H1 (cell line): ENCODE measurements around the gene MYORG. TPM values are rescaled to one million over a fixed set of nuclear protein-coding genes. Genes with fewer than 3 reads are reported as not detected.
A peak's percentile ranks its signal among the peaks of the same experiment; 100 is the strongest.

Experiments used
- CTCF ChIA-PET: fragments of 300-600 bp; sonication (Branson Sonifier 250); formaldehyde crosslinking; loops from one replicate; lab custom pipeline; 2021; ENCODE audit not compliant: partially characterized antibody; lab: Charles Lee
- POLR2A ChIA-PET: fragments of 300-600 bp; sonication (Branson Sonifier 250); formaldehyde crosslinking; loops from one replicate; lab custom pipeline; 2021; ENCODE audit warnings: inconsistent platforms; ENCODE audit not compliant: partially characterized antibody; lab: Charles Lee
- DNase-seq, 2 experiments: peaks; one replicate each; pipeline versions ENCODE4 v3.0.0 to v3.0.0-alpha.2; 2010 to 2022; ENCODE audit warnings: low spot score in 2 of 2, low read depth in 1 of 2, mixed read lengths in 1 of 2
- FAIRE-seq: peaks from 2 replicates; lab custom pipeline; 2011; peaks lifted over from hg19 to GRCh38; lab: Jason Lieb, UNC
- H2AFZ ChIP-seq: 2 replicates; pipeline ENCODE4 v1.8.1; 2012; ENCODE audit warnings: low read length, inconsistent platforms
- H2AK5ac ChIP-seq: 2 replicates; pipeline ENCODE4 v1.6.1; 2013; ENCODE audit warnings: low read depth, low read length
- H2BK120ac ChIP-seq: replicated peaks from 2 replicates; pipeline ENCODE3; 2013; ENCODE audit warnings: low read depth, low read length, inconsistent platforms
- H2BK12ac ChIP-seq: 2 replicates; pipeline ENCODE4 v1.6.1; 2013; ENCODE audit warnings: low read depth, low read length
- H2BK15ac ChIP-seq: 2 replicates; pipeline ENCODE4 v1.6.1; 2013; ENCODE audit warnings: low read length
- H2BK20ac ChIP-seq: 2 replicates; pipeline ENCODE4 v1.6.1; 2013; ENCODE audit warnings: low read length
- H2BK5ac ChIP-seq: 2 replicates; pipeline ENCODE4 v1.6.1; 2013; ENCODE audit warnings: low read depth, low read length
- H3K14ac ChIP-seq: 2 replicates; pipeline ENCODE4 v1.6.1; 2013; ENCODE audit warnings: inconsistent platforms; ENCODE audit not compliant: insufficient read length
- H3K18ac ChIP-seq: 2 replicates; pipeline ENCODE4 v1.6.1; 2013; ENCODE audit warnings: low read length; ENCODE audit errors: extremely low read depth
- H3K23ac ChIP-seq: 2 replicates; pipeline ENCODE4 v1.6.1; 2013; ENCODE audit warnings: inconsistent platforms; ENCODE audit not compliant: insufficient read length
- H3K23me2 ChIP-seq: 2 replicates; pipeline ENCODE4 v1.6.1; 2013; ENCODE audit warnings: low read depth, low read length
- H3K27ac ChIP-seq: 2 replicates; pipeline ENCODE4 v1.6.1; 2011; ENCODE audit warnings: low read depth, low read length, inconsistent platforms
- H3K27me3 ChIP-seq, 4 experiments: replicated peaks in 1 of 4; 1 replicate in 1 of 4; 2 replicates in 3 of 4; pipeline versions ENCODE4 v1.6.1 to v1.8.1; 2011 to 2013; ENCODE audit warnings: low read length in 3 of 4, mild to moderate bottlenecking in 3 of 4, inconsistent platforms in 2 of 4, mixed read lengths in 2 of 4, moderate library complexity in 1 of 4; ENCODE audit not compliant: control insufficient read depth in 3 of 4, insufficient read depth in 3 of 4; ENCODE audit errors: extremely low read depth in 1 of 4
- H3K36me3 ChIP-seq, 4 experiments: 2 replicates each; pipeline versions ENCODE4 v1.6.1 to v1.8.1; 2011 to 2013; ENCODE audit warnings: mild to moderate bottlenecking in 4 of 4, low read length in 3 of 4, moderate library complexity in 2 of 4, control low read depth in 1 of 4, inconsistent platforms in 1 of 4; ENCODE audit not compliant: insufficient read depth in 4 of 4, control insufficient read depth in 2 of 4
- H3K4ac ChIP-seq: replicated peaks from 2 replicates; pipeline ENCODE3; 2013; ENCODE audit warnings: low read length, low read depth, mixed read lengths, inconsistent platforms; ENCODE audit not compliant: insufficient read length
- H3K4me1 ChIP-seq, 4 experiments: replicated peaks in 1 of 4; 1 replicate in 1 of 4; 2 replicates in 3 of 4; pipeline versions ENCODE4 v1.6.1 to v1.8.1; 2011 to 2013; ENCODE audit warnings: low read length in 3 of 4, inconsistent platforms in 2 of 4, mixed read lengths in 1 of 4; ENCODE audit not compliant: insufficient read depth in 4 of 4, control insufficient read depth in 3 of 4
- H3K4me2 ChIP-seq, 2 experiments: 2 replicates each; pipeline versions ENCODE4 v1.6.1 to v1.8.1; 2011 to 2013; ENCODE audit warnings: low read depth in 2 of 2, low read length in 2 of 2, control low read depth in 1 of 2, inconsistent platforms in 1 of 2, mild to moderate bottlenecking in 1 of 2; ENCODE audit not compliant: insufficient read depth in 1 of 2
- H3K4me3 ChIP-seq, 4 experiments: fragments of 200-600, 300-600 bp in 1 of 4; sonication (generic), shearing (Covaris generic), sonication (Bioruptor Twin) in 1 of 4; 2 replicates each; pipeline versions ENCODE4 v1.5.1 to v1.8.1; 2011 to 2016; ENCODE audit warnings: low read length in 4 of 4, low read depth in 3 of 4, control low read depth in 2 of 4, inconsistent platforms in 2 of 4, mild to moderate bottlenecking in 2 of 4, mixed read lengths in 1 of 4, moderate library complexity in 1 of 4; ENCODE audit not compliant: insufficient read depth in 2 of 4; ENCODE audit errors: extremely low read depth in 1 of 4
- H3K56ac ChIP-seq: replicated peaks from 2 replicates; pipeline ENCODE3; 2013; ENCODE audit warnings: low read depth, mild to moderate bottlenecking, mixed read lengths, low read length, inconsistent platforms; ENCODE audit not compliant: insufficient read length
- H3K79me1 ChIP-seq: 2 replicates; pipeline ENCODE4 v1.6.1; 2013; ENCODE audit warnings: low read depth, low read length, control low read depth
- H3K79me2 ChIP-seq, 2 experiments: 2 replicates each; pipeline versions ENCODE4 v1.6.1 to v1.8.1; 2012 to 2013; ENCODE audit warnings: low read length in 2 of 2, mild to moderate bottlenecking in 2 of 2, inconsistent platforms in 1 of 2; ENCODE audit not compliant: insufficient read depth in 2 of 2, control insufficient read depth in 1 of 2
- H3K9ac ChIP-seq, 4 experiments: replicated peaks in 1 of 4; 1 replicate in 1 of 4; 2 replicates in 3 of 4; pipeline versions ENCODE4 v1.6.1 to v1.8.1; 2011 to 2013; ENCODE audit warnings: low read depth in 3 of 4, low read length in 3 of 4, control low read depth in 2 of 4, mild to moderate bottlenecking in 2 of 4, moderate library complexity in 2 of 4, inconsistent platforms in 1 of 4; ENCODE audit errors: extremely low read depth in 1 of 4
- H3K9me3 ChIP-seq, 2 experiments: 2 replicates each; pipeline versions ENCODE4 v1.6.1 to v1.8.1; 2012 to 2013; ENCODE audit warnings: mild to moderate bottlenecking in 2 of 2, moderate library complexity in 2 of 2, control low read depth in 1 of 2, inconsistent platforms in 1 of 2, low read depth in 1 of 2, low read length in 1 of 2, mixed read lengths in 1 of 2; ENCODE audit not compliant: insufficient read depth in 2 of 2
- H4K20me1 ChIP-seq, 2 experiments: replicated peaks in 1 of 2; 2 replicates each; pipeline versions ENCODE3 to v1.8.1; 2011 to 2013; ENCODE audit warnings: inconsistent platforms in 2 of 2, low read length in 2 of 2, mild to moderate bottlenecking in 1 of 2; ENCODE audit not compliant: insufficient read depth in 2 of 2, control insufficient read depth in 1 of 2
- H4K5ac ChIP-seq: 2 replicates; pipeline ENCODE4 v1.6.1; 2013; ENCODE audit warnings: low read length, low read depth, mixed read lengths, inconsistent platforms; ENCODE audit not compliant: insufficient read length
- H4K8ac ChIP-seq: 2 replicates; pipeline ENCODE4 v1.8.0; 2013; ENCODE audit warnings: mild to moderate bottlenecking, moderate library complexity, low read length, inconsistent platforms; ENCODE audit not compliant: insufficient read depth; ENCODE audit errors: extremely low read depth
- H4K91ac ChIP-seq: replicated peaks from 2 replicates; pipeline ENCODE3; 2013; ENCODE audit warnings: low read length, mixed read lengths, inconsistent platforms; ENCODE audit not compliant: insufficient read length
- CBX8 ChIP-seq: fragments of 300-800, 300-1000 bp; sonication (generic); IDR thresholded peaks from 2 replicates; pipeline ENCODE4 v1.7.1; 2016; ENCODE audit warnings: low read depth, low read length, borderline replicate concordance
- CEBPB ChIP-seq: IDR thresholded peaks from 2 replicates; pipeline ENCODE4 v1.6.1; 2012; ENCODE audit warnings: low read depth, low read length
- CHD1 ChIP-seq: IDR thresholded peaks from 2 replicates; pipeline ENCODE4 v1.6.1; 2012; ENCODE audit warnings: low read depth, low read length, improper control_type of control experiment
- JUND ChIP-seq: IDR thresholded peaks from 2 replicates; pipeline ENCODE4 v1.6.1; 2011; ENCODE audit warnings: mild to moderate bottlenecking, improper control_type of control experiment, low read length
- KDM1A ChIP-seq: fragments of 200-600, 300-600 bp; sonication (generic); IDR thresholded peaks from 2 replicates; pipeline ENCODE4 v1.7.1; 2016; ENCODE audit warnings: mild to moderate bottlenecking, low read length, borderline replicate concordance
- MAFK ChIP-seq: IDR thresholded peaks from 2 replicates; pipeline ENCODE4 v1.6.1; 2012; ENCODE audit warnings: low read depth, mild to moderate bottlenecking, improper control_type of control experiment, low read length
- MAX ChIP-seq: IDR thresholded peaks from 2 replicates; pipeline ENCODE4 v1.6.1; 2012; ENCODE audit warnings: inconsistent platforms
- NANOG ChIP-seq: IDR thresholded peaks from 2 replicates; pipeline ENCODE4 v1.6.1; 2011; ENCODE audit warnings: low read length, low read depth, mild to moderate bottlenecking, inconsistent platforms; ENCODE audit not compliant: insufficient read depth, poor library complexity, severe bottlenecking
- PHF8 ChIP-seq: fragments of 200-600 bp; sonication (generic); conservative IDR thresholded peaks from 2 replicates; pipeline ENCODE4 v1.7.1; 2012; ENCODE audit warnings: low read depth, mild to moderate bottlenecking, inconsistent platforms, low read length, moderate library complexity
- POU5F1 ChIP-seq: IDR thresholded peaks from 2 replicates; pipeline ENCODE4 v1.6.1; 2011; ENCODE audit warnings: low read depth, mild to moderate bottlenecking, low read length, moderate library complexity
- SP2 ChIP-seq: IDR thresholded peaks from 2 replicates; pipeline ENCODE4 v1.6.1; 2012; ENCODE audit warnings: mild to moderate bottlenecking, low read length, inconsistent platforms
- WGBS, 2 experiments: shearing (Covaris generic) in 1 of 2; methylation state at CpG; one replicate each; pipeline versions ENCODE4 v1.1.6 to v1.1.7; 2013 to 2015; ENCODE audit warnings: low lambda C conversion rate in 2 of 2, mixed read lengths in 2 of 2, inconsistent platforms in 1 of 2, low coverage in 1 of 2, missing lambda C conversion rate in 1 of 2; ENCODE audit not compliant: insufficient replicate concordance in 2 of 2, insufficient coverage in 1 of 2, insufficient read length in 1 of 2; ENCODE audit errors: extremely low coverage in 1 of 2, missing lambda C conversion rate in 1 of 2; 5-methylcytosine and 5-hydroxymethylcytosine counted together
- polyA plus RNA-seq, 7 experiments: library from polyadenylated mRNA; depleted of rRNA in 3 of 7; stranded (reverse) in 5 of 7; unstranded in 2 of 7; fragments of >200 nt in 5 of 7; fragments of 200-250 nt in 2 of 7; gene quantifications; 1 replicate in 5 of 7; 2 replicates in 1 of 7; 4 replicates in 1 of 7; pipeline versions ENCODE4 v1.2.1 to v1.2.3, GENCODE V29; 2011 to 2013; ENCODE audit warnings: missing spikeins in 2 of 7, mixed read lengths in 2 of 7
- total RNA-seq: library from RNA; stranded (reverse); fragmentation: NEBNext Ultra II Directional; extraction: Animal tissue kit (Norgen Biotek cat#: 25700); gene quantifications from 2 replicates; pipeline ENCODE4 v1.2.1, GENCODE V29; 2021

The MYORG gene
- total and polyA plus RNA-seq, 2 of the 8 experiments (the other 6 are each of a cell fraction or from before 2014, with no cell fraction given): 1.2 to 5.9 TPM

- Histone ChIP-seq H2AK5ac (no peak overlapping the region), H3K18ac (no peak overlapping the region), H3K14ac (no peak overlapping the region), H3K4ac (no peak overlapping the region), H2BK5ac (0 out of 2 replicates have a peak overlapping the region, but pooled peaks have one; percentile 16), H2BK120ac (no peak overlapping the region), H3K4me1 (peaks cover 3 to 4% (median 3%) of the 10 kb centered on the region in 4 experiments; a peak in 6 of 7 replicates), H3K9me3 (peaks cover 0 to 6% of the 10 kb centered on the region in 2 experiments; a peak in 2 of 4 replicates), H2BK15ac (no peak overlapping the region), H3K36me3 (peaks cover 0 to 9% (median 0%) of the 10 kb centered on the region in 4 experiments; a peak in 1 of 8 replicates), H2BK20ac (no peak overlapping the region), H3K79me1 (no peaks in the 10 kb centered on the region; the same call in 1 of the 2 replicates), H4K20me1 (peaks cover 0 to 4% of the 10 kb centered on the region in 2 experiments), H3K4me2 (no peak overlapping the region), H4K91ac (no peak overlapping the region), H3K27me3 (peaks cover 0 to 6% (median 3%) of the 10 kb centered on the region in 4 experiments; a peak in 3 of 7 replicates), H2AFZ (no peak overlapping the region), H3K56ac (no peak overlapping the region), H3K23ac (no peak overlapping the region), H3K4me3 (no peak overlapping the region), H3K79me2 (no peaks in the 10 kb centered on the region), H4K5ac (no peak overlapping the region), H2BK12ac (no peak overlapping the region), H3K27ac (no peak overlapping the region), H4K8ac (peak overlapping the region; percentile 35; the same call in 1 of the 2 replicates), H3K23me2 (peaks cover 5% of the 10 kb centered on the region), H3K9ac (no peak overlapping the region)
- no peak for DNase-seq
- no peak for FAIRE-seq
- CTCF ChIA-PET: interaction anchor here (12.2 to 19.4 kb wide), 2 partner anchors 33 to 117 kb away, joined by 99 to 350 read pairs; no protein-coding TSS in a partner anchor
- 96% methylated on average over 88 of the region's 105 CpGs; no CpG with 5 or more reads in 1 of the 2 experiments for whole genome bisulfite sequencing, 2 experiments
- POLR2A ChIA-PET: interaction anchor here (0.9 kb wide), 1 partner anchor 16 kb away, joined by 3 read pairs; no protein-coding TSS in a partner anchor
- TF ChIP-seq CBX8 (no peak), NANOG (no peak), CEBPB (no peak), MAX (no peak), KDM1A (no peak), MAFK (no peak), PHF8 (no peak), SP2 (no peak), CHD1 (no peak), JUND (no peak), POU5F1 (no peak)
These were observed 5.5 kb downstream of the MYORG start for GRCh38 chr9:34370970-34371880.
